Left lung (tissue), 10 donors: Measurements from ENCODE around the gene PDSS2. TPM values are rescaled to one million over a fixed set of nuclear protein-coding genes. Genes with fewer than 3 reads are reported as not detected.
"Not testable (repeated sequence)": the region's sequence is repeated elsewhere in the genome, so short reads cannot be mapped to it uniquely, and the experiment has no call there.

Source experiments
- ATAC-seq: fragments of 200-7000 bp; cut with Tn5 transposase; one replicate; pipeline ENCODE4 v1.9.1; 2020; ENCODE audit warnings: moderate library complexity
- DNase-seq, 4 donors: peaks; one replicate each; pipeline ENCODE4 v3.0.0-alpha.2; 2013 to 2020
- H3K27ac ChIP-seq, 2 donors: fragments of 200-600 bp; sonication (generic) in 1 of 2; one replicate each; pipeline versions ENCODE4 v1.5.0 to v1.8.0; 2020 to 2021
- H3K27me3 ChIP-seq, 2 donors: fragments of 200-600 bp; sonication (generic) in 1 of 2; one replicate each; pipeline versions ENCODE4 v1.5.0 to v1.8.0; 2020 to 2021
- H3K36me3 ChIP-seq, 2 donors: fragments of 200-600 bp; sonication (generic) in 1 of 2; one replicate each; pipeline versions ENCODE4 v1.5.0 to v1.8.0; 2020 to 2021
- H3K4me1 ChIP-seq, 2 donors: fragments of 200-600 bp; one replicate each; pipeline ENCODE4 v1.8.0; 2021
- H3K4me3 ChIP-seq, 2 donors: fragments of 200-600 bp; sonication (generic) in 1 of 2; one replicate each; pipeline versions ENCODE4 v1.5.0 to v1.8.0; 2020 to 2021; ENCODE audit warnings: mild to moderate bottlenecking in 1 of 2
- H3K9me3 ChIP-seq, 2 donors: fragments of 200-600 bp; sonication (generic) in 1 of 2; one replicate each; pipeline versions ENCODE4 v1.5.0 to v1.8.0; 2020 to 2021
- intact Hi-C, 2 donors: fragments of 100-400 bp; cut with DNase I; formaldehyde crosslinking; loops; one replicate each; pipeline versions ENCODE4 v1.11.2 to v1.14.2; 2022
- polyA plus RNA-seq, 6 donors: library from polyadenylated mRNA; unstranded; fragments of 120-200 nt; gene quantifications; one replicate each; pipeline ENCODE4 v1.2.1, GENCODE V29; 2013; ENCODE audit not compliant: insufficient read length in 6 of 6
- total RNA-seq, 2 donors: library from RNA; stranded (reverse); fragmentation: NEBNext Ultra II Directional; extraction: Animal tissue kit (Norgen Biotek cat#: 25700); gene quantifications; one replicate each; pipeline ENCODE4 v1.2.1, GENCODE V29; 2021
- TF ChIP-seq, protein P1 (sequence below), 2 donors: fragments of 200-600 bp; sonication (generic) in 1 of 2; IDR thresholded peaks; one replicate each; pipeline versions ENCODE4 v1.5.0 to v1.8.0; 2021; ENCODE audit warnings: antibody characterized with exemption in 2 of 2
- donor health status: DM: no; HTN: yes; CAD: no.
- donor health status: DM: no; HTN: no; CAD: no.

The PDSS2 gene
- total and polyA plus RNA-seq, 8 donors = 13.9 to 20.6 (median 16.4) TPM

DNA sequence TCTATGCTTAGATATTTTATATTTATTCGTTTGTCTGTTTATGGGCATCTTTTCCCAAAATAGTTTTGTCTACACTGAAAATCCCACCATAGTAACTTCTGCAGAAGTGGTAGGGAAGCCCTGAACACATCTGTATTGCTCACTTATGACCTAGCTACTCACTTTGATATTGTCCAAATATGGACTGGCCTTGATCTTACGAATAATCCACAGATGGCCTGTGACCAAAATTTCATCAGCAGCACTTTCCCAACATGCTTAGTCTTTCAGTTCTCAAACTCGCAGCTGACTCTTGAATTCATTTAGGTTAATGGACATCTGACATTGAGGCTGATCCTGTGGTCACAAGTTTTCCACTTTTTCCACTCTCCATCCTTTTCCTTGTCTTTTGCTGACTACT, 263.2 kb downstream of the PDSS2 start:
- H3K27ac ChIP-seq = no peak overlapping the region
- no peaks in the 10 kb centered on the region for H3K36me3 ChIP-seq
- no peaks in the 10 kb centered on the region for H3K9me3 ChIP-seq
- no peak for DNase-seq
- no peaks in the 10 kb centered on the region for H3K27me3 ChIP-seq
- intact Hi-C loops = no loop called here
- H3K4me1 ChIP-seq = no peaks in the 10 kb centered on the region
- TF ChIP-seq, protein P1, sequence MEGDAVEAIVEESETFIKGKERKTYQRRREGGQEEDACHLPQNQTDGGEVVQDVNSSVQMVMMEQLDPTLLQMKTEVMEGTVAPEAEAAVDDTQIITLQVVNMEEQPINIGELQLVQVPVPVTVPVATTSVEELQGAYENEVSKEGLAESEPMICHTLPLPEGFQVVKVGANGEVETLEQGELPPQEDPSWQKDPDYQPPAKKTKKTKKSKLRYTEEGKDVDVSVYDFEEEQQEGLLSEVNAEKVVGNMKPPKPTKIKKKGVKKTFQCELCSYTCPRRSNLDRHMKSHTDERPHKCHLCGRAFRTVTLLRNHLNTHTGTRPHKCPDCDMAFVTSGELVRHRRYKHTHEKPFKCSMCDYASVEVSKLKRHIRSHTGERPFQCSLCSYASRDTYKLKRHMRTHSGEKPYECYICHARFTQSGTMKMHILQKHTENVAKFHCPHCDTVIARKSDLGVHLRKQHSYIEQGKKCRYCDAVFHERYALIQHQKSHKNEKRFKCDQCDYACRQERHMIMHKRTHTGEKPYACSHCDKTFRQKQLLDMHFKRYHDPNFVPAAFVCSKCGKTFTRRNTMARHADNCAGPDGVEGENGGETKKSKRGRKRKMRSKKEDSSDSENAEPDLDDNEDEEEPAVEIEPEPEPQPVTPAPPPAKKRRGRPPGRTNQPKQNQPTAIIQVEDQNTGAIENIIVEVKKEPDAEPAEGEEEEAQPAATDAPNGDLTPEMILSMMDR (IDR thresholded peaks at IDR 0.05) = no peak
- no peak for ATAC-seq
- no peak overlapping the region for H3K4me3 ChIP-seq

DNA sequence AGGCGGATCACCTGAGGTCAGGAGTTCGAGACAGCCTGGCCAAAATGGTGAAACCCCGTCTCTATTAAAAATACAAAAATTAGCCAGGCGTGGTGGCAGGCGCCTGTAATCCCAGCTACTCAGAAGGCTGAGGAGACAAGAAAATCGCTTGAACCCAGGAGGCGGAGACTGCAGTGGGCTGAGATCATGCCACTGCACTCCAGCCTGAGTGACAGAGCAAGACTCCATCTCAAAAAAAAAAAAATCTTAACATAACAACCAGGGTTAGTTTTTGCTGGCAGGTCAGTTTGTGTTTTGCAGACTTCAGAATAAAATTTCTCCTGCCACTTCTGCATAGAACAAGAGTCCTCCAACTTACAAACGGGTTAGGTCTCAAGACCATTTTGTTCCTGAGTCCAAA, 264.6 kb downstream of the PDSS2 start:
- H3K36me3 ChIP-seq, DNase-seq, intact Hi-C loops, H3K27ac ChIP-seq, H3K27me3 ChIP-seq, H3K4me3 ChIP-seq, H3K4me1 ChIP-seq, H3K9me3 ChIP-seq: not testable (repeated sequence)
- peak; percentile 49 for ATAC-seq

DNA sequence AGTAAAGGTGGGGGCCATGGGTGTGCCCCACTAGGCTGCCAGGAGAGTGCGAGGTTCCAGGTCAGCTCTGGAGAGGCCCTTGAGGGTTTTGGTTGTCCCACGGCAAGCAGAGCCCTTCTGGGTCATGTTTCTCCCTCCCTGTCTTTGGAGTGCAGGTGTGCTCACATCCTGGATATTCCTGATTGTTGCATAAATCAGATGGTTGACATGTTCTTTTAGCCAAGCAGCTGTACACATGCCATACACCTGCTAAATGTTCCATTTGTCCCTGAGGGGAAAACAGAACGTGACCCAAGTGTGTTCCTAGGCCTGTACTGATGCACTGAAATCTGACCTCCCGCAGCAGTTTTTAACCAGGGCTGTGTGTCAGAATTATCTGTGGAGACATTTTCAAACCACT, 266.5 kb downstream of the PDSS2 start:
- ATAC-seq (peak; percentile 67), DNase-seq (no peak)
- H3K27ac ChIP-seq = no peak overlapping the region
- H3K4me1 ChIP-seq = no peaks in the 10 kb centered on the region
- H3K36me3 ChIP-seq = no peaks in the 10 kb centered on the region
- H3K9me3 ChIP-seq = no peaks in the 10 kb centered on the region
- TF ChIP-seq, protein P1 (IDR thresholded peaks at IDR 0.05) = no peak
- intact Hi-C loops = no loop called here
- H3K4me3 ChIP-seq = no peak overlapping the region
- H3K27me3 ChIP-seq = no peaks in the 10 kb centered on the region

DNA sequence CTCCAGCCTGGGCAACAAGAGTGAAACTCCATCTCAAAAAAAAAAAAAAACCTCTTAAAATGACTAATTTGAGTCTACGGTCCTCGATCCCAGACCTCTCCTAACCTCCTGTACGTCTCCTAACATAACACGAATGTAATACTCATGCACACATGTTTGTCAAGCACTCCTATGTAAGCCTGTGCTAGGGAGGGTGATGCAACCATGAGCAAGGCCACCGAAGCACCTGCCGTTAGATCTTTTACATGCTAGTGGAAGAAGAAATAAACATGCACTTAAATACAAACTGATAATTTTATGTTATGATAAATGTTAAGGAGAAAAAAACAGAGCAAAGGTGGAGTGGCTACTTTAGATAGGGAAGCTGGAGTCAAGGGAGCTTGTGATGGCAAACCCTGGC, 271.7 kb downstream of the PDSS2 start:
- DNase-seq = no peak
- H3K27me3 ChIP-seq = no peaks in the 10 kb centered on the region
- H3K4me1 ChIP-seq = no peaks in the 10 kb centered on the region
- intact Hi-C loops = no loop called here
- ATAC-seq = no peak
- no peak overlapping the region for H3K27ac ChIP-seq
- no peak overlapping the region for H3K4me3 ChIP-seq
- TF ChIP-seq, protein P1 (IDR thresholded peaks at IDR 0.05) = no peak
- H3K9me3 ChIP-seq = no peaks in the 10 kb centered on the region
- H3K36me3 ChIP-seq = no peaks in the 10 kb centered on the region

DNA sequence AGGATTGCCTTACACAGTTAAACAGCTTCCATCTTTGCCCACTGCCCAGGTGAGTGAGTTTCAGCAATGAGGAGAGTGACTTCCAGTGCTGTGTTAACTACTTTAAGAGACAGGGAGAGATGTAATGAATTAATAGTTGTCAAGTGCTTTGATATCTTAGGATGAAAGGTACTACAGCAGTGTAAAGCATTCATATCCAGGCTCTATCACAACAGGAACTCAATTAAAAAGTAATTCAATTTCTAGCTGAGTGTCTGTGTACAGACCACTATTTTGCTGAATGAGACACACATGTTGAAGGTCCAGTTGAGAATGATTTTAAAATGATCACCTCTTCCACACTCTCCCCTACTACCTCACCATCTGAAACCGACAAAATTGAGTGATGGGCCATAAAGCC, 273.3 kb downstream of the PDSS2 start:
- H3K27ac ChIP-seq = no peak overlapping the region
- TF ChIP-seq, protein P1 (IDR thresholded peaks at IDR 0.05) = no peak
- no peak overlapping the region for H3K4me3 ChIP-seq
- DNase-seq (no peak), ATAC-seq (no peak)
- no peaks in the 10 kb centered on the region for H3K36me3 ChIP-seq
- intact Hi-C loops = no loop called here
- no peaks in the 10 kb centered on the region for H3K4me1 ChIP-seq
- no peaks in the 10 kb centered on the region for H3K27me3 ChIP-seq
- no peaks in the 10 kb centered on the region for H3K9me3 ChIP-seq

DNA sequence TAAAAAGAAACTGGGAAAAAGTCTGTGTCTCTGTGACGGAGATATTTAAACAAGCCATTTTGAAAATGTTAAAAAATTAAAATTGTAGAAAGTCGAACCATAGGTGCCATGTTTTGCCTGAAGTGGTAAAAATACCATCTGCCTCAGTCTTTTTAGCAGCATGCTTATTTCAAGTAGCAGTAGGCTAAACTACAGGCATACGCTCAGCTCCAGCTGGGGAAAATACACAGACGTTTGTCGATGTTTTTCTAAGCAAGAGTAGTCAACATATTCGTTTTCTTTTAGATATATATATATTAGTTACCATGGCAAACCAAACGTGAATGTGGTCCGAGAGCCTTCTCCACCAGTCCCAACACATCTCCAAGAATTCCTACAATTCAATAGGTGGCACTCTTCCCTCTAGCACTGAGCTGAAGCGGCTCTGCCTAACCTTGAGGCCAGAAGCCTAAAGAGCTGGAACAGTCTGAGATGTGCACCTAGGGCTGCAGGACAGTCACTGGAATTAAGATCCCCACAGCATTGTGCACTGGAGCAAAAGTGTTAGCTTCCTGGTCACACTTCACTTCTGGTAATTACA, 273.9 kb downstream of the PDSS2 start:
- H3K4me3 ChIP-seq = no peak overlapping the region
- no peaks in the 10 kb centered on the region for H3K27me3 ChIP-seq
- ATAC-seq (peak; percentile 97), DNase-seq (peak in 1 of 4 donors; percentile 36)
- intact Hi-C loops = no loop called here
- H3K9me3 ChIP-seq = no peaks in the 10 kb centered on the region
- no peaks in the 10 kb centered on the region for H3K36me3 ChIP-seq
- no peaks in the 10 kb centered on the region for H3K4me1 ChIP-seq
- H3K27ac ChIP-seq = no peak overlapping the region
- TF ChIP-seq, protein P1 (IDR thresholded peaks at IDR 0.05) = peak in 1 of 2 donors; percentile 10
